Measurements from ENCODE around the gene PFN1. TPM values are rescaled to one million over a fixed set of nuclear protein-coding genes. Genes with fewer than 3 reads are reported as not detected.
A peak's percentile ranks its signal among the peaks of the same experiment; 100 is the strongest.

PFN1 gene
- total and polyA plus RNA-seq, 9 of the 15 experiments (the other 6 are each of a cell fraction or from before 2014, with no cell fraction given), result 60.5 to 1,479 (median 456) TPM

DNA sequence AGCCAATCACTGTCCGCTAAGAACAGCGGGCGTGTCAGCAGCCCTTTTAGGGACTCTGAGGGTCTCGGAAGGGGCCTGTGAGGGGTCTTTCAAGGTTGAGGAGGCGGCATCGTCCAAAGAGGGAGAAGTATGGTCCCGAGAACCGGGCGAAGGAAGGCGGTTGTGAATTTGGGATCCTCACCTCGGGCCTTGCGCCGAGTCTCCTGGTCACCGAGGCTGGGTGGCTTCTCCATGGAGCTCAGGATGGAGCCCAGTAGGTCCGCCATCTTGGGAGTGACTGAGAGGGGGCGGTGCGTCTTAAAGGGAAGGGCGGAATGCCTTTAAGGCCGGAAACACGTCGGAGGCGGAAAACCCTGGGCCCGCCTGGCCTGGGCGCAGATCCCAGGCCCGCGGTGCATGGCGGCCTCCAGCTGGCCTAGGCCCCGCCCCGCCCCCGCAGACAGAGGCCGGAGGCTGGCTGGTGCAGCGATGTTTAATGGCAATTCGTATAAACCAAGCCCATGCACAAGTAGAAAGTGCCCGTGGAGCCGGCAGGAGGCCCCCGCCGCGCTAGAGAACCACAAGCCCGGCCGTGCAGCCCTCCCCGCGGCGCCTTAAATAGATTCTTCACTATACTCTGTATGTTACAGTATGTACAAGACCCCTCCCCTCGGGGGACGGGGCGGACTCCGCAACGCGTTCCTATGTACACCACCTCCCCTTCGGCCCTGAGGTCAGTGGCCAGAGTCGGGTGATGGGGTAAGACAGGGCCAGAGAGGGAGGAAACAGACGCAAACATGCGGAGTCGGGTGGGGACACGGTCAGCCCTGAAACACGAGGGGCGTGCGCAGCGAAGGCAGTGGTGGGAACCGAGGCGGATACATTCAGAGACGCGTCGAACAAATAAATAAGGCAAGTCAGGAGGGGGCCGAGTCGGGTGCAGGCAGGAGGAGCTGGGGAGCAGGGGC is 19.5 kb upstream of the PFN1 start, which contains the start of gene SPAG7 (continued):
- TF ChIP-seq E2F8 (IDR thresholded peaks at IDR 0.05; ENCODE audit: low read depth, partially characterized antibody), result peak; percentile 53
- peak; percentile 78 for TF ChIP-seq POLR2B (IDR thresholded peaks at IDR 0.05; ENCODE audit: low read depth, partially characterized antibody)
- no peak for TF ChIP-seq PRPF4 (IDR thresholded peaks at IDR 0.05; ENCODE audit: insufficient read depth, low read depth, low read length, poor library complexity, severe bottlenecking)
- TF ChIP-seq ZFP30 (CRISPR knock-in tag; IDR thresholded peaks at IDR 0.05; ENCODE audit: borderline replicate concordance), result no peak
- no peak for TF ChIP-seq CBX1 (IDR thresholded peaks at IDR 0.05; ENCODE audit: low read depth)
- TF ChIP-seq ATF2 (CRISPR knock-in tag; IDR thresholded peaks at IDR 0.05), result no peak
- TF ChIP-seq MCM3 (IDR thresholded peaks at IDR 0.05), result no peak
- TF ChIP-seq GATAD2B (IDR thresholded peaks at IDR 0.05; ENCODE audit: borderline replicate concordance), result no peak
- no peak for TF ChIP-seq CBFA2T2 (conservative IDR thresholded peaks at IDR 0.05)
- TF ChIP-seq ZBTB43 (CRISPR knock-in tag; IDR thresholded peaks at IDR 0.05), result no peak
- no peak for TF ChIP-seq BRF2 (IDR thresholded peaks at IDR 0.05; ENCODE audit: borderline replicate concordance, insufficient read depth, insufficient read length)
- no peak for TF ChIP-seq RFX5 (IDR thresholded peaks at IDR 0.05; ENCODE audit: low read depth, low read length)
- no peak for TF ChIP-seq CEBPG (CRISPR knock-in tag; IDR thresholded peaks at IDR 0.05)
- no peak for TF ChIP-seq CEBPG (tag; conservative IDR thresholded peaks at IDR 0.05 in 1 of 2, IDR thresholded peaks at IDR 0.05 in 1 of 2)
- no peak for TF ChIP-seq ZNF77 (CRISPR knock-in tag; IDR thresholded peaks at IDR 0.05)
- no peak for TF ChIP-seq EHMT2 (IDR thresholded peaks at IDR 0.05)
- no peak for TF ChIP-seq ZKSCAN3 (CRISPR knock-in tag; IDR thresholded peaks at IDR 0.05)
- no peak for TF ChIP-seq NR3C1 (CRISPR knock-in tag; IDR thresholded peaks at IDR 0.05)
- TF ChIP-seq, protein P1, sequence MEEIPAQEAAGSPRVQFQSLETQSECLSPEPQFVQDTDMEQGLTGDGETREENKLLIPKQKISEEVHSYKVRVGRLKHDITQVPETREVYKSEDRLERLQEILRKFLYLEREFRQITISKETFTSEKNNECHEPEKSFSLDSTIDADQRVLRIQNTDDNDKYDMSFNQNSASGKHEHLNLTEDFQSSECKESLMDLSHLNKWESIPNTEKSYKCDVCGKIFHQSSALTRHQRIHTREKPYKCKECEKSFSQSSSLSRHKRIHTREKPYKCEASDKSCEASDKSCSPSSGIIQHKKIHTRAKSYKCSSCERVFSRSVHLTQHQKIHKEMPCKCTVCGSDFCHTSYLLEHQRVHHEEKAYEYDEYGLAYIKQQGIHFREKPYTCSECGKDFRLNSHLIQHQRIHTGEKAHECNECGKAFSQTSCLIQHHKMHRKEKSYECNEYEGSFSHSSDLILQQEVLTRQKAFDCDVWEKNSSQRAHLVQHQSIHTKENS (CRISPR knock-in tag; IDR thresholded peaks at IDR 0.05), result no peak
- TF ChIP-seq ZNF583 (CRISPR knock-in tag; IDR thresholded peaks at IDR 0.05), result no peak
- no peak for TF ChIP-seq ZNF232 (CRISPR knock-in tag; IDR thresholded peaks at IDR 0.05)
